ENCODE results near the gene WWTR1.

DNA sequence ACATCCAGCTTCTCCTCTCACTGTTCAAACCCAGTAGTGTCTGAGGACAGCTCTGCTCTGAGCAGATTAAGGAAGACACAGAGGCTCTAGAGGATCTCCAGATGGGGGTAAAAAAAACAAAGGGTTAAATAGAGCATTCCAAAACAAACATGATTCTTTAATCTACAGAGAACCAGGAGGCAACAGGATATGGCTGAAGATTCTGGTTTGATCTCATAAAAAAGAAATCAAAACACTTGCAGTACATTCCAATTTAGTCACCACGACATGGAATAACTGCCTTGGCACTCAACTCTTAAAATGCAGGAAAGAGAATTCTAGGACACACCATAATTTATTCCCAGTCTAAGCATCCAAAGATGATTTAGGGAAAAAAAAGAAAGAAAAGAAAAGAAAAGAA is 151.3 kb downstream of the WWTR1 start:
- TF ChIP-seq POLR2AphosphoS5 (IDR thresholded peaks at IDR 0.05; ENCODE audit: low read depth, low read length) (no peak), TAF1 (IDR thresholded peaks at IDR 0.05; ENCODE audit: low read depth, low read length) (no peak), POLR2A (IDR thresholded peaks at IDR 0.05; ENCODE audit: low read depth, low read length) (no peak), SPI1 (IDR thresholded peaks at IDR 0.05; ENCODE audit: low read depth, low read length) (no peak), PAX5 (IDR thresholded peaks at IDR 0.05; ENCODE audit: insufficient read depth, low read length, severe bottlenecking) (no peak), POU2F2 (IDR thresholded peaks at IDR 0.05; ENCODE audit: low read depth, low read length) (no peak)

Measured in GM12891 (cell line).